K562 (cell line): ENCODE results near the gene H2BK1. TPM values are rescaled to one million over a fixed set of nuclear protein-coding genes. Genes with fewer than 3 reads are reported as not detected.

Experiments
- ATAC-seq: fragments of 200-7000 bp; cut with Tn5 transposase; 3 replicates; pipeline ENCODE4 v1.9.1; 2020; ENCODE audit warnings: moderate library complexity
- BruUV-seq: library from RNA; stranded (reverse); fragments of 400-500 nt; replicated peaks from 2 replicates; lab custom pipeline; 2021; lab: Mats Ljungman, UMichigan
- CTCF ChIA-PET: fragments of 300-600 bp; formaldehyde crosslinking; extraction: SDS; loops from one replicate; lab custom pipeline; 2021; ENCODE audit warnings: low intra/inter-chr PET ratio; lab: Yijun Ruan, JAX
- POLR2A ChIA-PET: fragments of 300-600, 350-650 bp; sonication (Branson Sonifier 250); formaldehyde crosslinking; extraction: SDS; loops from one replicate; lab custom pipeline; 2021; ENCODE audit warnings: antibody characterized with exemption, inconsistent platforms; lab: Yijun Ruan, JAX
- DNase-seq, 4 experiments: peaks; one replicate each; pipeline versions ENCODE4 v3.0.0 to v3.0.0-alpha.2; 2011 to 2018; ENCODE audit warnings: low spot score in 3 of 4, mixed read lengths in 3 of 4; ENCODE audit errors: extremely low read depth in 1 of 4
- FAIRE-seq: peaks from 2 replicates; lab custom pipeline; 2011; peaks lifted over from hg19 to GRCh38; lab: Jason Lieb, UNC
- H2AFZ ChIP-seq: 2 replicates; pipeline ENCODE4 v1.6.0; 2011; ENCODE audit warnings: low read depth, low read length, control low read depth, inconsistent platforms
- H3K27ac ChIP-seq: fragments of 200-600 bp; 3 replicates; pipeline ENCODE4 v1.8.0; 2011; ENCODE audit warnings: low read depth, mild to moderate bottlenecking, control low read depth, inconsistent platforms, low read length, moderate library complexity, mixed read lengths; ENCODE audit errors: extremely low read depth
- H3K27me3 ChIP-seq, 2 experiments: fragments of 300-600 bp in 1 of 2; 2 replicates in 1 of 2; 3 replicates in 1 of 2; pipeline versions ENCODE4 v1.6.0 to v1.8.0; 2011; ENCODE audit warnings: inconsistent platforms in 2 of 2, low read length in 2 of 2, mild to moderate bottlenecking in 1 of 2, mixed read lengths in 1 of 2, moderate library complexity in 1 of 2; ENCODE audit not compliant: control insufficient read depth in 2 of 2, insufficient read depth in 2 of 2
- H3K36me3 ChIP-seq: fragments of 300-600 bp; 3 replicates; pipeline ENCODE4 v1.8.0; 2011; ENCODE audit warnings: mild to moderate bottlenecking, low read length, inconsistent platforms; ENCODE audit not compliant: control insufficient read depth, insufficient read depth
- H3K4me1 ChIP-seq, 2 experiments: fragments of 200-600 bp in 1 of 2; replicated peaks in 1 of 2; 2 replicates in 1 of 2; 3 replicates in 1 of 2; pipeline versions ENCODE4 v1.5.1 to v1.8.0; 2011; ENCODE audit warnings: inconsistent platforms in 2 of 2, low read length in 2 of 2, mild to moderate bottlenecking in 1 of 2, mixed read lengths in 1 of 2, moderate library complexity in 1 of 2; ENCODE audit not compliant: control insufficient read depth in 2 of 2, insufficient read depth in 2 of 2
- H3K4me2 ChIP-seq: 2 replicates; pipeline ENCODE4 v1.6.1; 2011; ENCODE audit warnings: low read length, control low read depth, inconsistent platforms, mixed read lengths; ENCODE audit not compliant: insufficient read depth
- H3K4me3 ChIP-seq: fragments of 200-600 bp; sonication (generic), shearing (Covaris generic); 2 replicates; pipeline ENCODE4 v1.5.1; 2016; ENCODE audit warnings: control low read depth, inconsistent platforms
- H3K79me2 ChIP-seq: fragments of 200-600 bp; 3 replicates; pipeline ENCODE4 v1.8.0; 2011; ENCODE audit warnings: low read length, inconsistent platforms; ENCODE audit not compliant: control insufficient read depth, insufficient read depth
- H3K9ac ChIP-seq, 2 experiments: 2 replicates each; pipeline versions ENCODE4 v1.6.0 to v1.6.1; 2011; ENCODE audit warnings: low read depth in 2 of 2, low read length in 2 of 2, control low read depth in 1 of 2, inconsistent platforms in 1 of 2, mild to moderate bottlenecking in 1 of 2, mixed read lengths in 1 of 2; ENCODE audit not compliant: insufficient read depth in 1 of 2
- H3K9me1 ChIP-seq: one replicate; pipeline ENCODE4 v1.6.0; 2011; ENCODE audit warnings: inconsistent platforms, mild to moderate bottlenecking, low read length, moderate library complexity; ENCODE audit not compliant: control insufficient read depth, insufficient read depth
- H3K9me3 ChIP-seq: replicated peaks from 2 replicates; pipeline ENCODE4 v1.5.1; 2011; ENCODE audit warnings: low read depth, low read length, inconsistent platforms; ENCODE audit not compliant: control insufficient read depth, insufficient read depth
- H4K20me1 ChIP-seq: replicated peaks from 2 replicates; pipeline ENCODE4 v1.6.1; 2011; ENCODE audit warnings: low read length, inconsistent platforms, mixed read lengths; ENCODE audit not compliant: control insufficient read depth, insufficient read depth
- CBX5 ChIP-seq: IDR thresholded peaks from 2 replicates; pipeline ENCODE4 v1.6.1; 2014; ENCODE audit warnings: low read depth, borderline replicate concordance
- KHSRP ChIP-seq: fragments of 450-650 bp; IDR thresholded peaks from 2 replicates; pipeline ENCODE4 v1.6.1; 2017
- NR1H2 ChIP-seq: sonication (generic); formaldehyde crosslinking; IDR thresholded peaks from 2 replicates; pipeline ENCODE4 v1.4.0; 2020; ENCODE audit warnings: mild to moderate bottlenecking, missing genetic modification reagents
- RBFOX2 ChIP-seq: fragments of 200-400 bp; formaldehyde crosslinking; IDR thresholded peaks from 2 replicates; pipeline ENCODE4 v1.6.1; 2017; ENCODE audit warnings: low read depth, mild to moderate bottlenecking, low read length, moderate library complexity
- STAG1 ChIP-seq: sonication (generic); formaldehyde crosslinking; IDR thresholded peaks from 2 replicates; pipeline ENCODE4 v1.5.0; 2020; ENCODE audit warnings: missing genetic modification reagents, borderline replicate concordance
- XRCC3 ChIP-seq: fragments of 450-650 bp; IDR thresholded peaks from 2 replicates; pipeline ENCODE4 v1.6.1; 2017; ENCODE audit warnings: mild to moderate bottlenecking, moderate library complexity
- ZNF507 ChIP-seq: conservative IDR thresholded peaks from 2 replicates; pipeline ENCODE4 v1.6.1; 2017; ENCODE audit warnings: missing genetic modification characterization, missing compliant biosample characterization
- ZNF764 ChIP-seq: fragments of 250-450 bp; sonication (Bioruptor Pico); IDR thresholded peaks from 2 replicates; pipeline ENCODE4 v1.4.0; 2020; ENCODE audit warnings: low read depth, mild to moderate bottlenecking, moderate library complexity
- WGBS: fragments of 100-300 bp; shearing (Covaris generic); methylation state at CpG from one replicate; pipeline ENCODE4 v1.1.6; 2016; ENCODE audit warnings: low coverage, mixed read lengths; ENCODE audit not compliant: insufficient coverage; ENCODE audit errors: missing lambda C conversion rate; 5-methylcytosine and 5-hydroxymethylcytosine counted together
- in situ Hi-C: fragments of 300-500 bp; cut with MboI; formaldehyde crosslinking; loops from 4 replicates; pipeline ENCODE4 v1.15.0; 2018; ENCODE audit warnings: inconsistent platforms, mixed read lengths
- intact Hi-C: fragments of 100-400 bp; cut with micrococcal nuclease; formaldehyde crosslinking; loops from 2 replicates; pipeline ENCODE4 v1.14.2; 2022
- polyA plus RNA-seq, 8 experiments: library from polyadenylated mRNA; depleted of rRNA in 4 of 8; stranded (reverse) in 5 of 8; unstranded in 3 of 8; fragments of >200 nt; fragmentation: Nextera tagmentation in 2 of 8; fragmentation: Illumina TruSeq in 1 of 8; extraction: Ambion mirVana in 2 of 8; extraction: Trizol in 1 of 8; gene quantifications; 2 replicates each; pipeline versions ENCODE4 v1.2.1 to v1.2.3, GENCODE V29; 2011 to 2014; ENCODE audit warnings: inconsistent platforms in 1 of 8, missing spikeins in 1 of 8
- total RNA-seq, 7 experiments: library from RNA; depleted of rRNA in 6 of 7; stranded (reverse); fragments of >200 nt in 6 of 7; fragmentation: Illumina TruSeq in 2 of 7; extraction: Trizol in 2 of 7; gene quantifications; 2 replicates each; pipeline versions ENCODE4 v1.2.1 to v1.2.3, GENCODE V29; 2011 to 2021; ENCODE audit warnings: low replicate concordance in 1 of 7
- TF ChIP-seq, protein P1 (sequence below), 2 experiments: IDR thresholded peaks in 1 of 2; conservative IDR thresholded peaks in 1 of 2; 2 replicates each; pipeline ENCODE4 v1.6.1; 2016; ENCODE audit warnings: low read depth in 2 of 2, mild to moderate bottlenecking in 1 of 2, missing compliant biosample characterization in 1 of 2, missing genetic modification characterization in 1 of 2, moderate library complexity in 1 of 2

Gene H2BK1
- total and polyA plus RNA-seq, 9 of the 15 experiments (the other 6 are each of a cell fraction or from before 2014, with no cell fraction given) = not detected

DNA sequence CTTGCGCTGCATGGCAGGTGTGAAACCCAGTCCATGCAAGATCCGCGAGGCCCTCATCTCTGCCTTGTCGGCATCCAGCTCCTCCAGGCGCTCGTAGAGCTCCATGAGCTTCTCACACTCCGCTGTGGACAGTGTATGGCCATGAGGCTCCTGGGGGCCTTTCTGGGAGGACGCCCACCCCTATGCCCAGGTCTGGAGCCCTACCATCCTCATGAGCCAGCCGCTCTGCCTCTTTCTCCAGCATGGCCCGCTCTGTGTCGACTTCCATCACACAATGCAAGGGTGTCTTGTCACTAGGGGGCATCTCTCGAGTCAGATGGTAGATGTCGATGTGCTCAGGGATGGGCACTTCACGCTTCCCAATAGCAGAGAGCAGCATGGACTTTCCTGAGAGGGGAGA, 13.4 kb upstream of the H2BK1 start:
- no peak for TF ChIP-seq XRCC3
- TF ChIP-seq RBFOX2 = peak; percentile 37; the same call in 1 of the 2 replicates
- no peak for TF ChIP-seq ZNF507
- POLR2A ChIA-PET = interaction anchor here (1.2 to 1.8 kb wide), 2 partner anchors 10 to 12 kb away, joined by 3 to 5 read pairs; no protein-coding TSS in a partner anchor
- CTCF ChIA-PET = interaction anchor here (0.6 kb wide), 1 partner anchor 687 kb away, joined by 6 read pairs; no protein-coding TSS in a partner anchor

DNA sequence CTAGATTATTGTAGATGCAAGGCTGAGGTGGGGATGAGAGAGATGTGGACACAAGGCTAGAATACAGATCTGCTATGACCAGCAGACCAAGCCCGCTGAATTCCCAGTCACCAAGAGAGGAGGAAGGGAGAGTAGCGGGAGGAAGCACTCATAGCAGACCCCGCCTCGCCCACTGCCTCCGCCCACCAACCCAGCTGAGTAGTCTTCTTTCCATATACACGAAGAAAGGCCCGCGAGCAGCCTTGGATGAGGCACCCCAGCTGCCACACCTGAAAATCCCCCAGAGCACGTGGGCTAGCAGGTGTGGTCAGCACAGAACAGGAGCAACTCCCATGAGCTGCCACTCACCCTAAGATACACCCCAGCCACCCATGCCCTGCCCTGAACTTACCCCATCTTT, 7.9 kb upstream of the H2BK1 start:
- CTCF ChIA-PET = no interaction called here
- Histone ChIP-seq H2AFZ (no peak overlapping the region), H3K4me3 (no peak overlapping the region), H4K20me1 (0 out of 2 replicates have a peak, but pooled peaks cover 7% of the 10 kb centered on the region), H3K4me1 (no peaks in the 10 kb centered on the region; a peak in 1 of 5 replicates), H3K4me2 (no peak overlapping the region), H3K9me3 (no peaks in the 10 kb centered on the region), H3K27me3 (no peaks in the 10 kb centered on the region), H3K9me1 (no peaks in the 10 kb centered on the region), H3K9ac (no peak overlapping the region), H3K27ac (no peak overlapping the region), H3K79me2 (no peaks in the 10 kb centered on the region), H3K36me3 (peaks cover 97% of the 10 kb centered on the region)
- WGBS = 91% methylated on average over 9 of the region's 9 CpGs
- BruUV-seq = no TSS peak
- TF ChIP-seq KHSRP (no peak), RBFOX2 (0 out of 2 replicates have a peak, but pooled peaks have one; percentile 11), NR1H2 (CRISPR knock-in tag) (no peak), ZNF764 (CRISPR knock-in tag) (no peak), CBX5 (no peak), STAG1 (CRISPR knock-in tag) (0 out of 2 replicates have a peak, but pooled peaks have one; percentile 3)
- TF ChIP-seq, protein P1, sequence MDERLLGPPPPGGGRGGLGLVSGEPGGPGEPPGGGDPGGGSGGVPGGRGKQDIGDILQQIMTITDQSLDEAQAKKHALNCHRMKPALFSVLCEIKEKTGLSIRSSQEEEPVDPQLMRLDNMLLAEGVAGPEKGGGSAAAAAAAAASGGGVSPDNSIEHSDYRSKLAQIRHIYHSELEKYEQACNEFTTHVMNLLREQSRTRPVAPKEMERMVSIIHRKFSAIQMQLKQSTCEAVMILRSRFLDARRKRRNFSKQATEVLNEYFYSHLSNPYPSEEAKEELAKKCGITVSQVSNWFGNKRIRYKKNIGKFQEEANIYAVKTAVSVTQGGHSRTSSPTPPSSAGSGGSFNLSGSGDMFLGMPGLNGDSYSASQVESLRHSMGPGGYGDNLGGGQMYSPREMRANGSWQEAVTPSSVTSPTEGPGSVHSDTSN (CRISPR knock-in tag; IDR thresholded peaks at IDR 0.05; ENCODE audit: low read depth) = no peak
- TF ChIP-seq, protein P1 (tag; conservative IDR thresholded peaks at IDR 0.05; ENCODE audit: low read depth) = no peak
- DNase-seq = no peak
- no peak for FAIRE-seq
- in situ Hi-C loops = no loop called here
- no peak for ATAC-seq
- POLR2A ChIA-PET = interaction anchor here (0.6 to 2.3 kb wide), 3 partner anchors 9 to 25 kb away, joined by 4 to 12 read pairs (median 12); partner anchors contain the start of gene ABCF2
- intact Hi-C loops = no loop called here

More for the DNA sequence above, 13.4 kb upstream of the H2BK1 start:
- peaks cover 73% of the 10 kb centered on the region for H3K36me3 ChIP-seq
- no TSS peak for BruUV-seq
- ATAC-seq = no peak
- peaks cover 17 to 20% of the 10 kb centered on the region in 2 experiments; a peak in 4 of 5 replicates for H3K4me1 ChIP-seq
- no peak overlapping the region for H2AFZ ChIP-seq
- in situ Hi-C loops = no loop called here
- H4K20me1 ChIP-seq = no peaks in the 10 kb centered on the region
- 95% methylated on average over 14 of the region's 14 CpGs for WGBS
- intact Hi-C loops = no loop called here
- H3K9ac ChIP-seq = no peak overlapping the region
- H3K4me2 ChIP-seq = no peak overlapping the region
- H3K4me3 ChIP-seq = no peak overlapping the region
- DNase-seq = no peak
- H3K9me3 ChIP-seq = no peaks in the 10 kb centered on the region
- peaks cover 6% of the 10 kb centered on the region for H3K9me1 ChIP-seq
- H3K27me3 ChIP-seq = no peaks in the 10 kb centered on the region
- no peak overlapping the region for H3K27ac ChIP-seq
- H3K79me2 ChIP-seq = peaks cover 23% of the 10 kb centered on the region
- FAIRE-seq = no peak
